Tibial nerve (tissue), 4 donors: ENCODE measurements around the gene ITGA11. TPM values are rescaled to one million over a fixed set of nuclear protein-coding genes. Genes with fewer than 3 reads are reported as not detected.
A peak's percentile ranks its signal among the peaks of the same experiment; 100 is the strongest.

Experiments used
- DNase-seq, 2 donors: peaks; one replicate each; pipeline ENCODE4 v3.0.0-alpha.2; 2019; ENCODE audit warnings: low spot score in 2 of 2
- H3K27ac ChIP-seq, 4 donors: fragments of 200-600 bp; sonication (generic) in 3 of 4; one replicate each; pipeline ENCODE4 v1.5.1; 2017 to 2019; ENCODE audit warnings: mild to moderate bottlenecking in 1 of 4
- H3K27me3 ChIP-seq, 2 donors: fragments of 200-600 bp; sonication (generic) in 1 of 2; one replicate each; pipeline versions ENCODE4 v1.5.1 to v1.6.0; 2017 to 2019
- H3K36me3 ChIP-seq, 3 donors: fragments of 200-600 bp; sonication (generic); one replicate each; pipeline ENCODE4 v1.5.1; 2018 to 2019
- H3K4me1 ChIP-seq, 4 donors: fragments of 200-600 bp; sonication (generic) in 3 of 4; one replicate each; pipeline ENCODE4 v1.5.1; 2017 to 2019
- H3K4me3 ChIP-seq, 4 donors: fragments of 200-600 bp; sonication (generic) in 3 of 4; one replicate each; pipeline ENCODE4 v1.5.1; 2017 to 2019; ENCODE audit warnings: mild to moderate bottlenecking in 1 of 4, moderate library complexity in 1 of 4
- H3K9me3 ChIP-seq, 4 donors: fragments of 200-600 bp; sonication (generic) in 3 of 4; one replicate each; pipeline ENCODE4 v1.5.1; 2017 to 2019
- EP300 ChIP-seq, 2 donors: sonication (generic); formaldehyde crosslinking; IDR thresholded peaks; one replicate each; pipeline ENCODE4 v1.6.1; 2017; ENCODE audit warnings: antibody characterized with exemption in 2 of 2, mild to moderate bottlenecking in 1 of 2
- POLR2A ChIP-seq, 2 donors: fragments of 450-650 bp; IDR thresholded peaks; one replicate each; pipeline ENCODE4 v1.6.1; 2017; ENCODE audit warnings: antibody characterized with exemption in 2 of 2, mild to moderate bottlenecking in 2 of 2, moderate library complexity in 2 of 2
- whole genome bisulfite sequencing, 2 donors: methylation state at CpG; one replicate each; pipeline ENCODE4 v1.1.5; 2018; 5-methylcytosine and 5-hydroxymethylcytosine counted together
- total RNA-seq, 4 donors: library from RNA; depleted of rRNA; stranded (reverse); fragments of >200 nt; gene quantifications; one replicate each; pipeline ENCODE4 v1.1.0, GENCODE V29; 2016
- TF ChIP-seq, protein P1 (sequence below), 5 experiments: fragments of 200-600 bp in 3 of 5; fragments of 450-650 bp in 2 of 5; sonication (generic) in 3 of 5; IDR thresholded peaks; one replicate each; pipeline ENCODE4 v1.5.1; 2016 to 2019; ENCODE audit warnings: antibody characterized with exemption in 5 of 5, mild to moderate bottlenecking in 3 of 5, moderate library complexity in 2 of 5

The ITGA11 gene
- total RNA-seq, 4 donors from 2014 or later: 2.7 to 12.1 (median 6.9) TPM

DNA sequence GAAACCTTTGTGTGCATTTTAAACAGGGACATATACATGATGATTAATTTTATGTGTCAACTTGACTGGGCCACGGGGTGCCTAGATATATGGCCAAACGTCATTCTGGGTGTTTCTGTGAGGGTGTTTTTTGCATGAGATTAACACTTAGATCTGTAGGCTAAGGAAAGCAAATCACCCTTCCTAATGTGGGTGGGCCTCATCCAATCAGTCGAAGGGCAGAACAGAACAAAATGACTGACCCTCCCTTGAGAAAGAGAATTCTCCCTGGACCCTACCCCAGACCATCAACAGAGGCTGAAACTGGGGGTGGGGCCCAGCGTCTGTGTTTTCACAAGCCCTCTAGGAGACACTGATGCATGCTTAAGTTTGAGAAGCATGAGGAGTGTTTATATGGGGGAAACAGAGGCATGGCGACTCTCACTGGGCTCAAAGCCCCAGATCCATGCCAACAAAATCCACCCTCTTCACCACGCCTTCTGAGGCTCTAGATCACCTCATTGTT is 56.2 kb downstream of the ITGA11 start:
- no peak overlapping the region for H3K4me3 ChIP-seq
- no peak for TF ChIP-seq POLR2A (IDR thresholded peaks at IDR 0.05)
- no peaks in the 10 kb centered on the region for H3K27me3 ChIP-seq
- H3K4me1 ChIP-seq: no peaks in the 10 kb centered on the region
- H3K36me3 ChIP-seq: no peaks in the 10 kb centered on the region
- no peak overlapping the region for H3K27ac ChIP-seq
- WGBS, 2 donors: 80 to 90% methylated on average over 6 of the region's 6 CpGs
- no peak for DNase-seq
- H3K9me3 ChIP-seq: no peaks in the 10 kb centered on the region

DNA sequence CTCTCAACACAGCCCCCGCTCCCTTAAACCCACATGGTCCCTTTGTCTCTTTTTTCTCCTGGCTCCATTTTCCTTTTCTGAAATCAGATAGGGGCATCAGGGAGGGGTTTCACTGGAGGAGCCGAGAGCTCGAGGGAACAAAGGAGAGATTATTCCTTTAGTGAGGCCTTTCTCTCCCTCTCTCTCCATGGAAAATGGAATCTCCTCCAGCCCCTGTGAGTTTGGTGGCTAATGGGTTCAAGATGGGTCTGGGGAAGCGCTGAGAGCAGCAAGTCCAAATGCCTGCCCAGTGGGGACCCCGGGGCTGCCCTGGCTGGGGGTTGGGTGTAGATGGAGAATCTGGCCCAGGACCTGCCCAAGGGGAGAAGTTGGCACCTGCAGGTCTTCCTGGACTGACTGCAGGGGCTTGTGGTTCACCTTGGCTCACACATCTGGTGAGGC is 56.8 kb downstream of the ITGA11 start:
- H3K27me3 ChIP-seq: no peaks in the 10 kb centered on the region
- TF ChIP-seq, protein P1, sequence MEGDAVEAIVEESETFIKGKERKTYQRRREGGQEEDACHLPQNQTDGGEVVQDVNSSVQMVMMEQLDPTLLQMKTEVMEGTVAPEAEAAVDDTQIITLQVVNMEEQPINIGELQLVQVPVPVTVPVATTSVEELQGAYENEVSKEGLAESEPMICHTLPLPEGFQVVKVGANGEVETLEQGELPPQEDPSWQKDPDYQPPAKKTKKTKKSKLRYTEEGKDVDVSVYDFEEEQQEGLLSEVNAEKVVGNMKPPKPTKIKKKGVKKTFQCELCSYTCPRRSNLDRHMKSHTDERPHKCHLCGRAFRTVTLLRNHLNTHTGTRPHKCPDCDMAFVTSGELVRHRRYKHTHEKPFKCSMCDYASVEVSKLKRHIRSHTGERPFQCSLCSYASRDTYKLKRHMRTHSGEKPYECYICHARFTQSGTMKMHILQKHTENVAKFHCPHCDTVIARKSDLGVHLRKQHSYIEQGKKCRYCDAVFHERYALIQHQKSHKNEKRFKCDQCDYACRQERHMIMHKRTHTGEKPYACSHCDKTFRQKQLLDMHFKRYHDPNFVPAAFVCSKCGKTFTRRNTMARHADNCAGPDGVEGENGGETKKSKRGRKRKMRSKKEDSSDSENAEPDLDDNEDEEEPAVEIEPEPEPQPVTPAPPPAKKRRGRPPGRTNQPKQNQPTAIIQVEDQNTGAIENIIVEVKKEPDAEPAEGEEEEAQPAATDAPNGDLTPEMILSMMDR (IDR thresholded peaks at IDR 0.05): no peak
- TF ChIP-seq POLR2A (IDR thresholded peaks at IDR 0.05) (no peak), EP300 (IDR thresholded peaks at IDR 0.05) (no peak)
- no peaks in the 10 kb centered on the region for H3K36me3 ChIP-seq
- no peak overlapping the region for H3K27ac ChIP-seq
- 56 to 57% methylated on average over 5 of the region's 5 CpGs for WGBS, 2 donors
- no peak overlapping the region for H3K4me3 ChIP-seq
- no peaks in the 10 kb centered on the region for H3K9me3 ChIP-seq
- DNase-seq: no peak
- H3K4me1 ChIP-seq: no peaks in the 10 kb centered on the region

DNA sequence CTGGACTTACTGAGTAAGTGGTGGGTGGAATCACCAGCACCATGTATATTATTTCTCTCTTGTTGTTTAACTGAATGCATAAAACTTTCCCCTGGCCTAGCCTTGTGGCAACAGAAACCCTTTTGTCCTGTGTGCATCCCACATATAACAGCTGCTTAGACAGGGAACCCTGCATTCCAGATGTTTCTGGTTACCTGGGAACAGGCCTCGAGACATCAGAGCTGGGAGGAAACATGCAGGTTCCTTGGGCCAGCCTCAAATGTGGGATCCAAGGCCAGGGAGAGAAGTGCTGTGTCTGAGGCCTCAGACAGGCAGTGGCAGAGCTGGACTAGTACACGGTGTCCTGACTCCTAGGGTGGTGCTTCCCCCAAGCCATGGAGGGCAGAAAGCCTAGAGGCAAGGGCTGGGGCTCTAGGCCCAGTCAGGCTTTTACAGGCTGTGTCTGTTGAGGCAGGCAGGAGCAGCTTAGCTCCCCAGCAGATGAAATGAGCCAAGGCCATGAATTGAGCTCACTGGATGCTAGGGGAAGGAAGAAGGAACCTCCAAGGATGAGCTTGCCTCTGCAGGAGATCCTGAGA is 57.7 kb downstream of the ITGA11 start:
- no peak overlapping the region for H3K27ac ChIP-seq
- H3K36me3 ChIP-seq: no peaks in the 10 kb centered on the region
- H3K27me3 ChIP-seq: no peaks in the 10 kb centered on the region
- H3K9me3 ChIP-seq: no peaks in the 10 kb centered on the region
- 53 to 95% methylated on average over 2 of the region's 2 CpGs for WGBS, 2 donors
- DNase-seq: no peak
- no peaks in the 10 kb centered on the region for H3K4me1 ChIP-seq
- H3K4me3 ChIP-seq: no peak overlapping the region
- TF ChIP-seq EP300 (IDR thresholded peaks at IDR 0.05) (no peak), POLR2A (IDR thresholded peaks at IDR 0.05) (no peak)
- TF ChIP-seq, protein P1 (IDR thresholded peaks at IDR 0.05): no peak

DNA sequence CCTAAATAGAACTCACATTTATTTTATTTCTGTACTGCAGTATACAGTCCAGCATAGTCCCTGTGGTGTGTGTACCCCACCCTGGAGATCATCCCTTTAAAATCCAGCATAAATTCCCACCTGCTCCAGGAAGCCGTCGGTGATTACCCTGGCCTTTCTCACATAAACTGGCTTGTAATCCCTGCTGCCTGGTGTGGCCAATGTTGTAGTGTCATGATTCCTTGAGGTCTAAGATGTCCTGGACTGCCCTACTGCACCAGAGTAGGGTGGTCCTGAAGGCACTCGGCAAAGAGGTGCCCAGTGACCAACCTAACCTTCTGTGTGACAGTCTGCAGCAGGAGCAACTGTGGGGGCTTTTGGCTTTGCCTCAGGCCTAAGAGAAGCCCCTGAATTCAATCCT is 58.9 kb downstream of the ITGA11 start:
- Histone ChIP-seq H3K9me3 (no peaks in the 10 kb centered on the region), H3K27me3 (no peaks in the 10 kb centered on the region), H3K4me3 (no peak overlapping the region), H3K4me1 (peaks cover 0 to 11% (median 1%) of the 10 kb centered on the region in 4 donors), H3K27ac (no peak overlapping the region), H3K36me3 (no peaks in the 10 kb centered on the region)
- TF ChIP-seq, protein P1 (IDR thresholded peaks at IDR 0.05): no peak
- TF ChIP-seq POLR2A (IDR thresholded peaks at IDR 0.05) (no peak), EP300 (IDR thresholded peaks at IDR 0.05) (no peak)
- WGBS, 2 donors: 57 to 69% methylated on average over 3 of the region's 3 CpGs
- DNase-seq: no peak

DNA sequence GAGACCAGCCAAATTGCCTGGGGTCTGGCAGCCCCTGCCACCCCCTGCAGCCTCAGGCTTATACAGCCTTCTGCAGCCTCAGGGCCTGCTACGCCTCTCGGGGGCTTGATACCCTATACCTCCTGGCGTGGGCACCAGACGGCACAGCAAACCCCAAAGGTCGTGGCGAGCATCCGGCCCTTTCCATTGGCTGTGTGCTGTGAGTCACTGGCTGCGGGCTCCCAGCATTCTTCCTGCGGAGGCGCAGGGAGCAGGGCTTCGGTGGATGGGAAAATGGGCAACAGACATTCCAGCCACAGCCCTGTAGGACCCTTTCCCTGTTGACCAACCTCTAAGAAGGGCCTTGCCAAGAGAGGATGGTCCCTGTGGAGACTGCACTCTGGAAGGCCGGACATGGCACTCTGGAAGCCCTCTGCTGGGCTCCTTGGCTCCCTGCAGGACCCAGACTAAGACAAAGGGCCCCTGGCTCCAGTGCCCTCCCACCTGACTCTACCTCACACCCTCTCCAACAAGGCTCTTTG is 59.6 kb downstream of the ITGA11 start:
- no peak for DNase-seq
- no peaks in the 10 kb centered on the region for H3K9me3 ChIP-seq
- H3K27ac ChIP-seq: no peak overlapping the region
- TF ChIP-seq EP300 (IDR thresholded peaks at IDR 0.05) (no peak), POLR2A (IDR thresholded peaks at IDR 0.05) (no peak)
- TF ChIP-seq, protein P1 (IDR thresholded peaks at IDR 0.05): peak in 2 of 5 experiments; percentile 5 to 14
- H3K4me1 ChIP-seq: peaks cover 0 to 12% (median 3%) of the 10 kb centered on the region in 4 donors
- no peaks in the 10 kb centered on the region for H3K36me3 ChIP-seq
- H3K27me3 ChIP-seq: no peaks in the 10 kb centered on the region
- 50 to 76% methylated on average over 2 to 12 of the region's 12 CpGs for WGBS, 2 donors
- no peak overlapping the region for H3K4me3 ChIP-seq
